A673 (cell line): ENCODE data around the gene CYP2R1.

Experiments
- EZH2 ChIP-seq: fragments of 200-600 bp; sonication (generic); IDR thresholded peaks from 2 replicates; pipeline ENCODE4 v1.6.1; 2017; ENCODE audit warnings: borderline replicate concordance, low read depth, mild to moderate bottlenecking, mixed read lengths, antibody characterized with exemption, low read length; ENCODE audit not compliant: poor library complexity, severe bottlenecking
- TF ChIP-seq, protein P1 (sequence below): fragments of 300-800, 200-600 bp; sonication (generic); conservative IDR thresholded peaks from 2 replicates; pipeline ENCODE4 v1.5.1; 2017; ENCODE audit warnings: low read depth, mild to moderate bottlenecking, antibody characterized with exemption, low read length, moderate library complexity, mixed read lengths

- TF ChIP-seq, protein P1, sequence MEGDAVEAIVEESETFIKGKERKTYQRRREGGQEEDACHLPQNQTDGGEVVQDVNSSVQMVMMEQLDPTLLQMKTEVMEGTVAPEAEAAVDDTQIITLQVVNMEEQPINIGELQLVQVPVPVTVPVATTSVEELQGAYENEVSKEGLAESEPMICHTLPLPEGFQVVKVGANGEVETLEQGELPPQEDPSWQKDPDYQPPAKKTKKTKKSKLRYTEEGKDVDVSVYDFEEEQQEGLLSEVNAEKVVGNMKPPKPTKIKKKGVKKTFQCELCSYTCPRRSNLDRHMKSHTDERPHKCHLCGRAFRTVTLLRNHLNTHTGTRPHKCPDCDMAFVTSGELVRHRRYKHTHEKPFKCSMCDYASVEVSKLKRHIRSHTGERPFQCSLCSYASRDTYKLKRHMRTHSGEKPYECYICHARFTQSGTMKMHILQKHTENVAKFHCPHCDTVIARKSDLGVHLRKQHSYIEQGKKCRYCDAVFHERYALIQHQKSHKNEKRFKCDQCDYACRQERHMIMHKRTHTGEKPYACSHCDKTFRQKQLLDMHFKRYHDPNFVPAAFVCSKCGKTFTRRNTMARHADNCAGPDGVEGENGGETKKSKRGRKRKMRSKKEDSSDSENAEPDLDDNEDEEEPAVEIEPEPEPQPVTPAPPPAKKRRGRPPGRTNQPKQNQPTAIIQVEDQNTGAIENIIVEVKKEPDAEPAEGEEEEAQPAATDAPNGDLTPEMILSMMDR = no peak
- TF ChIP-seq EZH2 = no peak
These were observed 40.4 kb upstream of the CYP2R1 start for GRCh38 chr11:14932447-14932846.
